GM12878 (cell line): Measurements from ENCODE around the gene IFT81. TPM values are rescaled to one million over a fixed set of nuclear protein-coding genes. Genes with fewer than 3 reads are reported as not detected.

Experiments
- ATAC-seq: fragments of 200-7000 bp; cut with Tn5 transposase; 3 replicates; pipeline ENCODE4 v1.9.1; 2020; ENCODE audit warnings: mild to moderate bottlenecking, moderate library complexity
- BruUV-seq: library from RNA; stranded (reverse); fragments of 400-500 nt; replicated peaks from 2 replicates; lab custom pipeline; 2021; lab: Mats Ljungman, UMichigan
- CTCF ChIA-PET: fragments of 300-600 bp; sonication (Branson Sonifier 250); formaldehyde crosslinking; extraction: SDS; loops from one replicate; lab custom pipeline; 2021; ENCODE audit warnings: inconsistent platforms; lab: Yijun Ruan, JAX
- POLR2A ChIA-PET: fragments of 350-600 bp; formaldehyde crosslinking; extraction: SDS; loops from one replicate; lab custom pipeline; 2021; ENCODE audit warnings: inconsistent platforms; lab: Charles Lee
- RAD21 ChIA-PET: fragments of 300-600 bp; sonication (Branson Sonifier 250); formaldehyde crosslinking; loops from one replicate; lab custom pipeline; 2023; ENCODE audit warnings: antibody characterized with exemption; ENCODE audit not compliant: unreplicated experiment; lab: Charles Lee
- SMC1A ChIA-PET: fragments of 300-600 bp; sonication (Branson Sonifier 250); formaldehyde crosslinking; loops from one replicate; lab custom pipeline; 2023; ENCODE audit not compliant: unreplicated experiment, uncharacterized antibody; lab: Charles Lee
- DNase-seq: peaks from one replicate; pipeline ENCODE4 v3.0.0-alpha.2; 2011; ENCODE audit warnings: low read depth, low spot score
- FAIRE-seq: peaks from 3 replicates; lab custom pipeline; 2011; peaks lifted over from hg19 to GRCh38; lab: Jason Lieb, UNC
- H2AFZ ChIP-seq: 2 replicates; pipeline ENCODE4 v1.6.0; 2011; ENCODE audit warnings: low read depth, low read length, control low read depth; ENCODE audit not compliant: control insufficient read depth
- H3K27ac ChIP-seq: 2 replicates; pipeline ENCODE4 v1.5.1; 2011; ENCODE audit warnings: control low read depth; ENCODE audit not compliant: control insufficient read depth, insufficient read depth
- H3K27me3 ChIP-seq, 2 experiments: replicated peaks in 1 of 2; 2 replicates each; pipeline versions ENCODE4 v1.6.0 to v1.6.1; 2011; ENCODE audit warnings: low read length in 1 of 2; ENCODE audit not compliant: control insufficient read depth in 2 of 2, insufficient read depth in 2 of 2
- H3K36me3 ChIP-seq, 2 experiments: 2 replicates each; pipeline ENCODE4 v1.5.1; 2011; ENCODE audit warnings: low read length in 1 of 2; ENCODE audit not compliant: control insufficient read depth in 2 of 2, insufficient read depth in 2 of 2
- H3K4me1 ChIP-seq: 2 replicates; pipeline ENCODE4 v1.6.1; 2011; ENCODE audit warnings: mild to moderate bottlenecking, low read length, moderate library complexity, mixed read lengths; ENCODE audit not compliant: control insufficient read depth, insufficient read depth
- H3K4me2 ChIP-seq: 2 replicates; pipeline ENCODE4 v1.6.0; 2011; ENCODE audit warnings: control low read depth; ENCODE audit not compliant: control insufficient read depth, insufficient read depth
- H3K4me3 ChIP-seq: fragments of 200-600 bp; sonication (generic); 2 replicates; pipeline ENCODE4 v1.5.1; 2016
- H3K79me2 ChIP-seq: 2 replicates; pipeline ENCODE4 v1.6.0; 2011; ENCODE audit warnings: low read length; ENCODE audit not compliant: control insufficient read depth, insufficient read depth
- H3K9ac ChIP-seq: 2 replicates; pipeline ENCODE4 v1.8.0; 2011; ENCODE audit warnings: low read length, control low read depth, mixed read lengths; ENCODE audit not compliant: control insufficient read depth, insufficient read depth
- H3K9me3 ChIP-seq: replicated peaks from 3 replicates; pipeline ENCODE4 v1.5.1; 2011; ENCODE audit warnings: mild to moderate bottlenecking, low read length; ENCODE audit not compliant: control insufficient read depth, insufficient read depth
- H4K20me1 ChIP-seq: 2 replicates; pipeline ENCODE4 v1.6.0; 2011; ENCODE audit not compliant: control insufficient read depth, insufficient read depth
- CREM ChIP-seq: IDR thresholded peaks from 2 replicates; pipeline ENCODE4 v1.6.1; 2014; ENCODE audit warnings: antibody characterized with exemption, low read depth
- HDAC2 ChIP-seq: fragments of 200-600 bp; sonication (generic); IDR thresholded peaks from 2 replicates; pipeline ENCODE4 v1.6.1; 2017
- IRF4 ChIP-seq: IDR thresholded peaks from 2 replicates; pipeline ENCODE4 v1.6.1; 2011; ENCODE audit warnings: low read depth, low read length
- MEF2B ChIP-seq: fragments of 450-650 bp; IDR thresholded peaks from 2 replicates; pipeline ENCODE4 v1.6.1; 2018; ENCODE audit warnings: mild to moderate bottlenecking, moderate library complexity; ENCODE audit not compliant: partially characterized antibody, poor library complexity, severe bottlenecking
- MXI1 ChIP-seq: fragments of 150-350 bp; IDR thresholded peaks from 2 replicates; pipeline ENCODE4 v1.6.1; 2011; ENCODE audit warnings: low read depth, mild to moderate bottlenecking, inconsistent platforms, low read length, improper control_type of control experiment
- NFYB ChIP-seq: IDR thresholded peaks from 2 replicates; pipeline ENCODE4 v1.6.1; 2011; ENCODE audit warnings: low read depth, mild to moderate bottlenecking, low read length, improper control_type of control experiment, moderate library complexity; ENCODE audit not compliant: insufficient read depth
- NRF1 ChIP-seq: conservative IDR thresholded peaks from 2 replicates; pipeline ENCODE4 v1.6.1; 2011; ENCODE audit warnings: mild to moderate bottlenecking, low read depth, low read length, improper control_type of control experiment
- POLR2AphosphoS5 ChIP-seq: IDR thresholded peaks from 2 replicates; pipeline ENCODE4 v1.6.1; 2011; ENCODE audit warnings: mild to moderate bottlenecking, low read length, inconsistent platforms
- RBBP5 ChIP-seq: fragments of 200-600 bp; sonication (generic); conservative IDR thresholded peaks from 2 replicates; pipeline ENCODE4 v1.6.1; 2016
- SP1 ChIP-seq: IDR thresholded peaks from one replicate; pipeline ENCODE4 v1.6.1; 2011; ENCODE audit warnings: low read depth, low read length
- STAT1 ChIP-seq: fragments of 450-650 bp; conservative IDR thresholded peaks from 2 replicates; pipeline ENCODE4 v1.6.1; 2014; ENCODE audit warnings: antibody characterized with exemption, mild to moderate bottlenecking
- ZNF217 ChIP-seq: fragments of 450-650 bp; IDR thresholded peaks from 2 replicates; pipeline ENCODE4 v1.6.1; 2017; ENCODE audit warnings: antibody characterized with exemption, mild to moderate bottlenecking
- ZZZ3 ChIP-seq: IDR thresholded peaks from 2 replicates; pipeline ENCODE4 v1.6.1; 2011; ENCODE audit warnings: low read depth; ENCODE audit not compliant: control insufficient read depth, insufficient read length
- WGBS: methylation state at CpG from one replicate; pipeline ENCODE4 v1.1.6; 2016; ENCODE audit warnings: low lambda C conversion rate; ENCODE audit not compliant: insufficient replicate concordance, insufficient coverage; ENCODE audit errors: missing lambda C conversion rate; 5-methylcytosine and 5-hydroxymethylcytosine counted together
- in situ Hi-C: fragments of 300-500 bp; cut with MboI; formaldehyde crosslinking; loops from 9 replicates; pipeline ENCODE4 v1.14.3; 2018; ENCODE audit warnings: mixed read lengths
- intact Hi-C: fragments of 100-400 bp; cut with micrococcal nuclease; formaldehyde crosslinking; loops from one replicate; pipeline ENCODE4 v1.14.2; 2022; ENCODE audit not compliant: unreplicated experiment
- polyA plus RNA-seq, 11 experiments: library from polyadenylated mRNA; depleted of rRNA in 4 of 11; unstranded in 6 of 11; stranded (reverse) in 5 of 11; fragments of >200 nt; fragmentation: Nextera tagmentation in 4 of 11; fragmentation: Illumina TruSeq in 1 of 11; extraction: Ambion mirVana in 4 of 11; extraction: Trizol in 1 of 11; gene quantifications; 1 replicate in 1 of 11; 2 replicates in 10 of 11; pipeline versions ENCODE4 v1.2.1 to v1.2.3, GENCODE V29; 2011 to 2016; ENCODE audit warnings: inconsistent platforms in 2 of 11, missing spikeins in 2 of 11, low read depth in 1 of 11
- total RNA-seq, 4 experiments: library from RNA; depleted of rRNA in 3 of 4; stranded (reverse); fragments of >200 nt in 3 of 4; fragmentation: Illumina TruSeq in 1 of 4; extraction: Trizol in 1 of 4; gene quantifications; 2 replicates each; pipeline versions ENCODE4 v1.2.1 to v1.2.3, GENCODE V29; 2013 to 2021
- TF ChIP-seq, protein P1 (sequence below): fragments of 450-650 bp; IDR thresholded peaks from 2 replicates; pipeline ENCODE4 v1.6.1; 2014; ENCODE audit warnings: mild to moderate bottlenecking

The IFT81 gene
- total and polyA plus RNA-seq, 10 of the 15 experiments (the other 5 are each of a cell fraction or from before 2014, with no cell fraction given) = 4.1 to 9.9 (median 5.6) TPM

DNA sequence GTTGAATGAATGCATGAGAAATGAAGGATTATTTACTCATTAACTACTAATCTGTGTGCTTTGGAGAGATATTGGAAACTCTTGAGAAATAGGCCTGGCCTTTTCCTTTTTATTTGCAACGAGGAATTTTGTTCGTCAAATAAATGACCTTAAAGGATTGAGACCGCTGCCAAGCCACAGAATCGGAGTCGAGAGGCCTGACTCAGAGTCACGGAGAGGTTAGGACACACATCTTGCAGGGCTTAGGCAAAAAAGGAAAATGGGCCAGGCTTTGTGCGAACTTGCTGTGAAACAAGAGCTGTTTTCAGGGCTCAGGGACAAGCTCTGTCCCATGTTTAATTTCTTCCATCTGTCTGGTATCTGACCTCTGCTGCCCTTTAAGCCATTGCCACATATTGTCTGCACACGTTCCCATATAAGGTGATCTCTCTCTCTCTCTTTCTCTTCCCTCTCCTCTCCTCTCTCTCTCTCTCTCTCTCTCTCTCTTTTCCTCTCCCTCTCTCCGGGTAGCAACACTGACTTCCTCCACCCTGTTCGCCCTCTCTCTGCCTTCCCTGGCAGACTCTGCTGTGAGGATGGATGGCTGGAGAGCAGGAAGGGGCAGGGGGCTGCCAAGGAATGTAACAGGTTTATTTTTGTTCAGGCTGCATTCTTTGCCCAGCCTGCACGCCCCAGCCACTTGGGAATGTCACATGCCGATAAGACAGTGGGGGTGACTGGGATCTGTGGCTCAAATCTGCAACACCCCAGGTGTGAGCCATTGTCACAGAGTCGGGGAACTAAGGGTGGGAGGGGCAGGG is 14.9 kb upstream of the IFT81 start:
- peaks cover 4% of the 10 kb centered on the region; the same call in 1 of the 2 replicates for H3K4me1 ChIP-seq
- H3K4me2 ChIP-seq = no peak overlapping the region
- intact Hi-C loops = no loop called here
- WGBS = 66% methylated on average over 13 of the region's 13 CpGs
- ATAC-seq (no peak), DNase-seq (no peak), FAIRE-seq (no peak)
- no TSS peak for BruUV-seq
- H3K9me3 ChIP-seq = no peaks in the 10 kb centered on the region; the same call in 1 of the 3 replicates
- no peak overlapping the region for H3K4me3 ChIP-seq
- CTCF ChIA-PET = interaction anchor here (0.6 kb wide), 1 partner anchor 57 kb away, joined by 3 read pairs; no protein-coding TSS in a partner anchor
- H3K27ac ChIP-seq = no peak overlapping the region
- no peaks in the 10 kb centered on the region; a peak in 1 of 4 replicates for H3K36me3 ChIP-seq
- no peak overlapping the region for H3K9ac ChIP-seq
- H3K79me2 ChIP-seq = no peaks in the 10 kb centered on the region
- H2AFZ ChIP-seq = no peak overlapping the region
- TF ChIP-seq MEF2B (no peak), RBBP5 (no peak), ZNF217 (no peak), POLR2AphosphoS5 (no peak), MXI1 (no peak), NRF1 (no peak), STAT1 (no peak), ZZZ3 (no peak), CREM (no peak), IRF4 (no peak), NFYB (no peak), SP1 (no peak), HDAC2 (no peak)
- TF ChIP-seq, protein P1, sequence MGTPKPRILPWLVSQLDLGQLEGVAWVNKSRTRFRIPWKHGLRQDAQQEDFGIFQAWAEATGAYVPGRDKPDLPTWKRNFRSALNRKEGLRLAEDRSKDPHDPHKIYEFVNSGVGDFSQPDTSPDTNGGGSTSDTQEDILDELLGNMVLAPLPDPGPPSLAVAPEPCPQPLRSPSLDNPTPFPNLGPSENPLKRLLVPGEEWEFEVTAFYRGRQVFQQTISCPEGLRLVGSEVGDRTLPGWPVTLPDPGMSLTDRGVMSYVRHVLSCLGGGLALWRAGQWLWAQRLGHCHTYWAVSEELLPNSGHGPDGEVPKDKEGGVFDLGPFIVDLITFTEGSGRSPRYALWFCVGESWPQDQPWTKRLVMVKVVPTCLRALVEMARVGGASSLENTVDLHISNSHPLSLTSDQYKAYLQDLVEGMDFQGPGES = no peak
- no peaks in the 10 kb centered on the region; the same call in 1 of the 2 replicates for H4K20me1 ChIP-seq
- SMC1A ChIA-PET = interaction anchor here (0.7 kb wide), 1 partner anchor 11 kb away, joined by 3 read pairs; no protein-coding TSS in a partner anchor
- RAD21 ChIA-PET = no interaction called here
- in situ Hi-C loops = loop anchor here (5.0 kb wide), 1 partner anchor 503 kb away; the partner anchor contains the start of gene TCTN1
- POLR2A ChIA-PET = no interaction called here
- H3K27me3 ChIP-seq = no peaks in the 10 kb centered on the region
